NCI-H2107 (cell line): ENCODE measurements around the gene WWOX.

Experiments used
- DNase-seq: peaks from one replicate; lab custom pipeline; 2025; lab: John Stamatoyannopoulos, UW

Gene WWOX

DNA sequence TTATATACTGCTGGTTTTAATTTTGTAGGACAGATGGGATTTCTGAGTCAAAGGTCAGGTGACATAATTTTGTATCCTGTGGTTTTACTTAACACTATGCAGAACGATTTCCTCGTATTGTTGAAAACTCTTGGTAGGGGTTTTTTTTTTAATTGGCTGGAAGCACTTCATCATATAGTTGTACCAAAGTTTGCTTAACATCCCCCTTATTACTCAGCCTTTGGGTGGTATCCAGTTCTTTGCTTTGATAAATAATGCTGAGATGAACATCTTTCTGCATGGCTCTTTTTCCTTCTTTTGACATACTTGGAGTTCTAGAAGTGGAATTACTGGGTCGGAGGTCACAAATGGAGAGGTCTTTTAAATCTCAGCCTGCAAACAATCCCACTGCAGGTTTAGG is 1082.0 kb downstream of the WWOX start:
- no peak for DNase-seq

DNA sequence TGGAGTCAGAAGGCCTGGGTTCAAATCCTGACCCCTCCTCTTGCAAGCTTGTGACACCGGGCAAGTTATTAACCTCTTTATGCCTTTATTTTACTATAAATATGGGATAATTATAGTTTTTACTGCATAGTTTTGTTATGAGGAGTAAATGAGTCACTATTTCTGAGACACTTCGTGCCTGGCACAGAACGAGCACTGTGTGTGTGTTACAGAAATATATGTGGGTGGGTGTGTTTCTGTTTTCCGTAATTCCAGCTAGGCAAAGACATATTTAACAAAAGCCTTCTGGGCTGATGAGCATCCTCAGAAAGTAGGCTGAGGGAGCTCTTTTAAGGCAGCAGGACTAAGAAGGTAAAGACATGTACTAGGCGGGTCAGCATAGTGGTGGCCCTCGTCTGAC is 1083.2 kb downstream of the WWOX start:
- DNase-seq = no peak

DNA sequence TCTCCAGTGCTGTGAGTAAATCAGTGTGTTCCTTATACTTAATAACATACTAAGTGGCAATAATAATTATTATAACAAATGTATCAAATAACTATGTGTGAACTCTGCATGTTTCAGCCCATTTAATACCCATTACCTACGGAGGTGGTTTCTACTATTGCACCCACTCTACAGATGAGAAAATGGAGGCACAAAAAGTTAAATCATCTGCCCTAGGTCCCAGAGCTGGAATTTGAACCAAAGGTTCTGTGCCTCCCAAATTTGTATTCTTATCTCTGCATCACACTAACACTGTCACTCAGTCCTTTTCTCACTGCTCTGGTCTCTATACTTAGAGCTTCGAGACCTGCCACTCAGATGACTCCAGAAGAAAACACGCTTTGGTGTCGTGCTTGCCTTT is 1084.1 kb downstream of the WWOX start:
- no peak for DNase-seq

DNA sequence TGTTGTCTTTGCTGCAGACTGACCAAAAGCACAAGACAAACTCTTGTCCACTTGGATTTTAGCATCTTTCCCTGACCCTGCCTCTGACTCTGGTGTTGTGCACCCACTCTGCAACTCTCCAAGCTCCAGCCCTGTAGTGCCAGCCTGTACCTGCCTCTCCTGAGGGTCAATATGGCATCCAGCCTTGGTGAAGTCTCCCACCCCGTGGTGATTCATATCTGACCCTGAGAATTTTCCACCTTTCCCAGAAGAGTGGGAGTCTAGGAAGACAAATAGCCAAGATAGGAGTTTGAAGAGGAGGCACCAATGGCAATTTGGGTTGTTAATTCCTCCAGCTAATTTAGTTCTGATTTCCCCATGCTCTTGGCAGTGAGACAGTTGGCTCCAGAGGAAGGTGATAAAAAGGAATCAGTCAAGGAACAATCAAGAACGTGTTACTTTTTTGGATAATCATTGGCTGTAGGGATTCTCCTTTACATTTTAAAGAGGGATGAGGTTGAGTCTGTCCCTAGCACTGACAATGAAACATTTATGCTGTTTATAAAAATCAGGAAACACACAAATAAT is 1085.1 kb downstream of the WWOX start:
- DNase-seq = no peak

DNA sequence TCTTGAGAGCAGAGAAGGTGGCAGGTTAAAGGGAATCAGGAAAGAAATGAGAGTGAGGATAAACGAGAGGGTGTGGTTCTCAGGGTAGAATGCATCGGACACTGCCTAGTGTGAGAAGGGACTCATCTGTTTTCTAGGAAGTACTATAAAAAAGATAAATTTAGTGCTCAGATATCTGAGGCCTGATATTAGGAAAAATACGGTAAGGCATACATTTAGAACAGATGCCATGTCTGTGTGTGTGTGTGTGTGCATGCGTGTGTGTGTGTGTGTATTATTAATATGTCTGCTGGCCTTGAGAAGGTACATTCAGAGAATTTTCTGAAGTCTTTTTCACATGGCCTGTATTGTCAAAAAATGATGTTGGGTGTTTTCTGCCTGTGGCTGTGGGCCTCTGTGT is 1086.3 kb downstream of the WWOX start:
- DNase-seq = no peak

DNA sequence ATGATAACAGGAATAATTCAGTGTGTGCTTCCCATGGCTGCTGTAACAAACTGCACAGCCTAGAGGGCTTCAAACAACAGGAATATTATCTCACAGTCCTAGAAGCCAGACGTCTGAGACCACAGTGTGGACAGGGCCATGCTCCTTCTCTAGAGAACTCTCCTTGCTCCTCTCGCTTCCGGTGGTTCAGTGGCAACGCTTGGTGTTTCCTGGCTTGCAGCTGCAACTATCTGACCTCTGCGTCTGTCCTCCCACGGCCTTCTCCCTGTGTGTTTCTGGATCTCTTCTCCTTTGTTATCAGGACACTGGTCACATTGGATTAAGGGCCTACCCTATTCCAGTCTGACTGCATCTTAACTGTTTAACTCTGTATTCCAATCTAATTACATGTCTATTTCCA is 1086.7 kb downstream of the WWOX start:
- DNase-seq = no peak

DNA sequence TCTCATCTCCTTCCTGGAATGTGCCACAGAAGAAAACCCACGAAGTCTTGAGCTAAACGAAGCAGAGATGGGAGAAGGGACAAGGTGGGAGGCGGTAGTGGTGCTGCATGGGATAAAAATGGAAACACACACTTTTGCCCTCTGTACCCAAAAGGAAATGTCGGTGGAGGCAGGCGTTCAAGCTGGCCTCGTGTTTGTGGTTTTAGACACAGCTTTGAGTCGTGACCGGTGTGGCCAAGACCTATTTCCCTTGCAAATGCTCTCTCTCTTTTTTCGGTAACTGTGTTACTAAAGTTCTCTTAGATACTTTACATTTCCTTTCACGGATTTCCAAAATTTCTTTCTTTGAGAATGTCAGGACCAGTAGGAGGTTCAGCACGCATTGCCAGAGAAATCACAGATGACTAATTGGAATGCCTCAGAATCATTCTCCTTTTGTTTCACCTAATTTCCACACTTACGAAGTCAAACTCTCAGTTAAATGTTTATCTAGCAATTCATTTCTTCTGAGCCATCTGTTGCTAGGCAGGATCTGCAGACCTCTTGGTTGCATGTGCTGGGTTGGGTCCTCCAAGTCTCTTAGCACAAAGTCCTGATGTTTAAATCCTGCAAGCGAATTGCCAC is 1088.8 kb downstream of the WWOX start:
- DNase-seq = no peak

DNA sequence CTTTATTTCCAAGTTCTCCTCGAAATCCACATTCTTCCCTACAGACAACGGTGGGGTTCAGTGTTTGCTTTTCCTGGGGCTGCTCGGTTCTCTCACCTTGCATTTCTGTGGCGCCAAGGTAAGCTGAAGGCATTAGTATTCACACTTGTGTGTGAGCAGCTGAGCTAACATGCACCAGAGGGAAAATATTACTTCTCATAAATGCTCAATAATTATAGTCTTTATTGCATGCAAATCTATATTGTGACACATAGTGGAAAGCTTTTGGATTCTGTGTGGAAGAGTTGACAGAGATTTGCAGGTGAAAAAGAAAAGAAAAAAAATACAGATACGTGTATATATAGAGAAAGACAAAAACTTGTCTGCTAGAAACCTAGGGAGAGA is 1089.3 kb downstream of the WWOX start:
- no peak for DNase-seq

DNA sequence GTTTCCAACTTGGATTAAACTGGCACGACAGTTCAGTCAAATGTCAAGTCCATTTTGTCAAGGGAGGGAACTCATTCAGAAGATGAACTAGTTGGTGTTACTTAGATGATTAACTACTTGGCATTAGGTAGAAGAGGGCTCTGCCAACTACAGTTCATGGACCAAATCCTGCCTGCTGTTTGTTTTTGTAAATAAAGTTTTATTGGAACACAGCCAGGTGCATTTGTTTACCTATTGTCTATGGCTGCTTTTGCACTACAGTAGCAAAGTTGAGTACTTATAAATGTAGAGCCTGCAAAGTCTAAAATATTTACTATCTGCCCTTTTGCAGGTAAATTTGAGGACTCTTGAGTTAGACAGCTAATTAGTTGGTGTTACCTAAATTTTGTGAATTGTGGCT is 1091.1 kb downstream of the WWOX start:
- DNase-seq = no peak

DNA sequence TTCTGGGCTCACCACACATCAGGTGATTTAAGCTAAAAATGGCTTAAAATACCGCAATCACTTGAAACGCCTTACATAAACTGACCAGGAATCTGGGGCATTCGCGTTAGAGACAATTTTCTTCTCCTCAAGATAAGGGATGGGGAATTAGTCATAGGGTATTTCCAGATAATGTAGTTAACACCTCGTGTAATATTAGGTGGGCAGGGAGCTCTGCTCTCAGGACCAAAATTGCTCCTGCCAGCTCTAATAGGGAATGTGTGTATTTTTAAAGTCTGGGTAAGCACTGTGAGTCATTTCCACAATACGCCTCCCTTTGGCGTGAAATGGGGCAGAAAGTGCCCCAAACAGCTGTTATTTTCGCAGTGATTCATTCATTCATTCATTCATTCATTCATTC is 1092.5 kb downstream of the WWOX start:
- no peak for DNase-seq

DNA sequence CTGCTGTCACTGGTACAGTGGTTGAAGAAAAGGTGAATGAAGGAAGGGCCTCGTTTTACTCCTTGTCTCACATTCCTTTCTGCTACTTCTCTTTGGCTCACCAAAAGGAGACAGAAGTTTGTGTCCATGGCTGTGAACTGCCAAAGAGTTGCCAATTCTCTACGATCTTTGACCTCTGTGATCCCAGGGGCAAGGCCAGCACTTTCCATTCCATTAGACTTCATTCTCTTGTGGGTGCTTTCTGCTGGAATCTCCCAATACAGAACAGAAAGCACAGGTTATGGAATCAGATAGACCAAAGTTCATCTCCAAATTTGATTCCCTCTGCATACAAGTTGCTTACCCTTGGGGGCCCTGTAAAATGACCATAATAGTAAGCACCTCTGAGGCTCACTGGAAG is 1093.5 kb downstream of the WWOX start:
- no peak for DNase-seq

DNA sequence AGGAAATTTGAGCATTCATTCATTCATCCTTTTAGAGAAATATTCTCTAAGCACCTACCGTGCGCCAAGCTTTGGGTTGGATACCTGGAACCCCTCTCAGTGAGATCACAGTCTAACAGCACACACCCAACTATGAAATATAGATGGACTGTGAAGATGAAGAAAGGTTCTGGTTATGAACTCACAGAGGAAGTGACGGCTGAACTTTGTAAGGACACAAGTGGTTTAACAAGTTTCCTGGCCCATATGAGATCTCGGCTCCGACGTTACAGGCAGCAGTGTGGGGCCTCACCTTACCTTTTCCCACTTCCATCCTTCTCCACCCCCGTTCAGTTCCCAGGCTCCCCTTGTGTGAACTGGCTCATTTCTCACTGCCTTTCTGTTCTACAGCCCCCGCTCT is 1094.8 kb downstream of the WWOX start:
- DNase-seq = no peak

DNA sequence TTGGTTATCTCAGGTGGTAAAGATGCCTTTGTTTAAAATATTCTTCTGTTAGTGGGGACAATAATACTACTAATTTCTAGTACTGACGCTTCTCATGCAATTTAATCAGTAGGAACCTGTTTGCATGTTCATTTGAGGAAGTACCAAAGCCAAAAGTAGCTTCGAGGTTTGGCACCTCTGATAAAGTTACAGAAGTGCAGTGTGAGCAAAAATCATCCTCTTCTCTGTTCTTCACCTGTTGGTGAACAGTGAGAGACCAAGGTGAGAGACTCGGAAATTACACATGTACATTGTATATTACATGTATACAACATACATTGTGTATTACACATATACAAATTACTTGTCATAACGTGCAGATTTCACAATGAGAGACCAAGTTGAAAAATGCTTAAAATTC is 1096.5 kb downstream of the WWOX start:
- no peak for DNase-seq

DNA sequence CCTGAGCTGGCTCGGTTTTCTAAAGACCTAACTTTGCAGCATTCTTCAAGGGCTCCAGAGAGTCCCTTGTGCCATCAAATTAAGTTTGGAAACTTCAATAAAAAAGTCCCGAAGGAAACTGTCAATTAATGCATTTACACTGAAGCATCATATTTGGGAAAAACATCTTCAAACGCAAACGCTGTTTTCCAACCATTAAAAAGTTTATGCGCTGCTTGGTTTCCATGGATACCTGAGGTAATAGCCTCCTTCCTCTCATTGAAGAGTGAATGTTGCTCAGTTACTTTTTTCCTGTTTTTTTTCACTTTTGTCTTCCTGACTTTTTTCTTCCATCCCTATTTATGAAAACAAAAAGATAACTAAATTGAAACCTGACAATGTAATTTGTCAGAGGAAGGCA is 1102.0 kb downstream of the WWOX start:
- no peak for DNase-seq

DNA sequence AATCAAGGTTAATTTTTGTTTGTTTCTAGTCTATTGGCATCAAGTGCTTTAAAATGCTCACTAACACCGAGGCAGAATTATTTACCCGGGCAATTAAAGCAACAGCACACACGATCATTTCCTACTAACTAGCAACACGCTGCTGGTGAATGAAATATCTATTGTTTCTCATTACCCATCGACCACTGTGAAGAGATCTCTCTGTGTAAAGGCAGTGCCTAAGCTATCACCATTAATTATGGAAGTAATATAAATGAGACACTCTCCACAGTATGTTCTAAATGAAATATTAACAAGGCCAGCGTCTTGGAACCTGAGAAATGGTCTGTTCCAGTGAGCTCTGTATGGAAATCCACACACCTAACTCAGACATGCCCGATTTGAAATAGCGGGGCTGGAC is 1103.5 kb downstream of the WWOX start:
- no peak for DNase-seq

DNA sequence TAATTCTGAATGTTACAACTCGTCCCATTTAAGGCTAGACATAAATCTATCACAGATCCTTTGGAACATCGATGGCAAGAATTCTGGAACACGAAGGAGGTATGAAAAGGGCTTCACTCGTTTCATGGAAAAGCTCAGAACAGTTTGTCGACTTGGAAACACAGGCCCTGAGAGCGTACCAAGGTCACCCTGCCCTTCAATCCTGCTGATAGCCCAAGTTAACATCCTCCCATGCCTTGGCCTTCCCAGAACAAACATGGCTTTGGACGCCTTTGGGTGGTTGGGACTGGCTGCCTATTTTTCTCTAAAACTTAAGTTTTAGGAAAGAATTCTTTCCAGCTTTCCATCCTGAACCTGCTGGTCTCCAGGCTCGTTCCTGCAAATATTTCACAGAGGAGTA is 1105.0 kb downstream of the WWOX start:
- no peak for DNase-seq

DNA sequence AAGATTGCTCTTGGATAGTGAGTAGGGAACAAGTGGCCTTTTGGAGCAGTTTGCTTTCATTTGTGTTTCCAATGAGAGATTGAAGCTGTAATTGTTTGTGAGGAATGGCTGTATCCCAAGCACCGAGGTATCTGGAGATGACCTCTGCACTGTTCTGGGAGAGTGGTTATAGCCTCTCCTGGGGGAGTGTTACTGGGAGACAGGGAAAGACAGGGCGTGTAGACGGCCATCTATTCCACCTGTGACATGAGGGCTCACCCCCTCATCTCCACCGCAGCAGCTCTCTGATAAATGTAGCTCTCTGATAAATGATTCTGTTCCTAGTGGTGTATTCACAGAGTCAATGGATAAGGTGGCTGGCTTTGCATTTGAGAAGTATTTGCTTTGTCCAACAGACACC is 1107.4 kb downstream of the WWOX start:
- no peak for DNase-seq

DNA sequence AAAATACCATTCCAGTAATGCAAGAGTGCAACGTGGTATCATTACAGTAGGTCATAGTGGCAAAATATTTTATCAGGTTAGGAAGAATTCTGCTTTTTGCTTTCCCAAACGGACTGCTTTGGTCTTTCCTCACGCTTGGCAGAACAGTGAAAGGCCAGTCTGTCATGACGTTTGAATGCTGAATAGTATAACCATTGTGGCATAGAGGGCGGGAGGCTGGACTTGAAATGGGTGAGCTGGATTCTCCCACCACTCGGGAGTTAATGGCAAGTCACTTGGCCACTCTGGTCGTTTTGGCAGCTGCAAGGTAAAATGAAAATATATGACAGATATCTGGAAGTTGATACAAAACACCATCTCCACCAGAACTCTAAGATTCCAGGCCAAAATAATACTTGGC is 1109.9 kb downstream of the WWOX start:
- no peak for DNase-seq

DNA sequence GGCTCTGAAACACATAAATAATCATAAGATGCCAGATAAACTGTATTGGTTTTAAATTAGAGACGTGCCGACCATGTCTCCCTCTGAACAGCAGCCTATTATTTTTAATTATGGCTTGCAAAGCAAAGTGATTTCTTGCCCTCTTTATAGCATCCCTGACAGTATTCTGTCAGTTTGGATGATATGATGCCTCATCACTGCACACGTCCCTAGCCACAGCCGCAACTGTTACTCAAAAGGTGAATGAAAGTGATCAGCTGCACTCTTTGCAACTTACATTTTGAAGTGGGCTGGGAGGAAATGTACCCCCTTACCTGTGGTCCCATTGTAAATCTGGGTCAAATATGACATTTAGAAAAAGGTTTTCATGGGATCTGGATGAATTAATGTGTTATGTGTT is 1111.2 kb downstream of the WWOX start:
- no peak for DNase-seq

DNA sequence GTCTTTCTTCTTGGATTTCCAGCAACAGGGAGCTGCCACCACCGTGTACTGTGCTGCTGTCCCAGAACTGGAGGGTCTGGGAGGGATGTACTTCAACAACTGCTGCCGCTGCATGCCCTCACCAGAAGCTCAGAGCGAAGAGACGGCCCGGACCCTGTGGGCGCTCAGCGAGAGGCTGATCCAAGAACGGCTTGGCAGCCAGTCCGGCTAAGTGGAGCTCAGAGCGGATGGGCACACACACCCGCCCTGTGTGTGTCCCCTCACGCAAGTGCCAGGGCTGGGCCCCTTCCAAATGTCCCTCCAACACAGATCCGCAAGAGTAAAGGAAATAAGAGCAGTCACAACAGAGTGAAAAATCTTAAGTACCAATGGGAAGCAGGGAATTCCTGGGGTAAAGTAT is 1112.1 kb downstream of the WWOX start:
- DNase-seq = no peak

DNA sequence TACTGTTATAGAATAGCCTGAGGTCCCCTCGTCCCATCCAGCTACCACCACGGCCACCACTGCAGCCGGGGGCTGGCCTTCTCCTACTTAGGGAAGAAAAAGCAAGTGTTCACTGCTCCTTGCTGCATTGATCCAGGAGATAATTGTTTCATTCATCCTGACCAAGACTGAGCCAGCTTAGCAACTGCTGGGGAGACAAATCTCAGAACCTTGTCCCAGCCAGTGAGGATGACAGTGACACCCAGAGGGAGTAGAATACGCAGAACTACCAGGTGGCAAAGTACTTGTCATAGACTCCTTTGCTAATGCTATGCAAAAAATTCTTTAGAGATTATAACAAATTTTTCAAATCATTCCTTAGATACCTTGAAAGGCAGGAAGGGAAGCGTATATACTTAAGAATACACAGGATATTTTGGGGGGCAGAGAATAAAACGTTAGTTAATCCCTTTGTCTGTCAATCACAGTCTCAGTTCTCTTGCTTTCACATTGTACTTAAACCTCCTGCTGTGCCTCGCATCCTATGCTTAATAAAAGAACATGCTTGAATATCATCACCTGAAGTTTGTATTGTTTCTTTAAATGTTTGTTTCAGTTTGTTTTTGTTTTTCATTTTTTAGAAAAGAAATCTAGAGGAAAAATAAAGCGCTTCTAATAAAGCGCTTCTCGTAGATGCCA is 1112.8 kb downstream of the WWOX start:
- no peak for DNase-seq

DNA sequence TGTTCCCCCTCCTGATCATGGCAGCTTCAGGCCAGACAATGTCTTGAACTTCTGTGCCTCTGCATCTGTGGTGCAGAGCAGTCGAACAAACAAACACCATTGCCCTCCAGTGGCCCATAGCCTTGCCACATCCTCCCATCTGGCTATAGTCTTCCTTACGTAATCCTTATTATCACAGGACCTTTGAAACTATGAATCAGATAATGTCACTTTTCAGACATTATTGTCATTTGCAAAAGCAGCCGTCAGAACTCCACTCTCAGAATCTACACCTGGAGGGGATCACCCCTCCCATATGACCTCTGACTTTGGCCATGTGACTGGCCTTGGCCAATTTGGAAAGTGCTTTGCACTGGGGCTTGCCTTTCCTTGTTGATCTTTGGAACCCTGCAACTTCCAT is 1113.8 kb downstream of the WWOX start:
- no peak for DNase-seq

DNA sequence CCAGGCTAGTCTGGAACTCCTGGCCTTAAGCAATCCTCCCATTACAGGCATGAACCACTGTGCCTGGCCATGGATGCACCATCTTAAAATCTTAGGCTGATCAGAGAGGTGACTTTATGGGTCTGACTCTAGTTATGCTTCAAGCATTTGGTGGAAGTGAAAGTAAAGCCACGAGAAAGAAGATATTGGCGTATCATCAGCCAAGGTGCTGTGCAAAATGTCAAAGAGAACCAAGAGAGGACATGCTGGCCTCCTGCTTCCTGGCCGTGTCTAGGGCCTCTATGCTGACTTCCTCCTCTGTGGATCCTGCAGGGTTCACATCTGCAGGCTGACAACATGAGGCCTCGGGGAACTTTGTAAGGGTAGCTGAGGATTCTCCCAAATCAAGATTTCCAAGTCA is 1115.8 kb downstream of the WWOX start:
- DNase-seq = no peak

DNA sequence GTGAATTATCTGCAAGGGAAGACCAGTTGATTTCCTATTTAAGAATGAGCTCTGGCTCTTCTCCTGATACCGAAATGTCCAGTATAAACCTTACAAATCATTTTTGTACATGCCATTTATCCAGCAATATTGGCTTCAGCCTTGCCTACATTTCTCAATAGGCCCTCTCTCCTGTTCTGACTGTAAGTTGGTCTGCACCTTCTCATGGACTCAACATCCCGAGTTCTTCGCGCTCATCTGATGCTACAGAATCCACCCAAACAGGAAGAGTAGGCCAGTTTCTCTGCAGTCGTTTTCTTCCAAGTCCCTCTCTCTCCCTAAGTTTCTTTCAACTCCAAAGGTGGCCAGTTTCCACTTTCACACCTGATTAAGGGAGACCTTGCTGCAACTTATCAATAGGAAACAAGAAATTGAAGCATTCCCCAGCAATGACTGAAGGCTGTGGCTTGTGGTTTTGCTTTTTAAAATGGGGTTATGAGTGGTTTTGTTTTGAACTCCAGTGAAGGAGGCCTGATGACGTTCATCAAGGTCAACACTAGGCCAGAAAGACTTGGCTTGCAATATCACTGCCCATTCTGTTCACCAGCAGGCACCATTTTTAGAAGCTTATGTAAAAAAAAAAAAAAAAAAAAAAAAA is 1118.0 kb downstream of the WWOX start:
- DNase-seq = no peak
